GM21576 (cell line): Measurements from ENCODE around the gene SYCP3.
"Not testable (repeated sequence)": the region's sequence is repeated elsewhere in the genome, so short reads cannot be mapped to it uniquely, and the experiment has no call there.

ENCODE experiments used
- ATAC-seq: cut with Tn5 transposase; IDR thresholded peaks from one replicate; pipeline ENCODE4 v1.9.1; 2021; ENCODE audit warnings: mild to moderate bottlenecking, moderate library complexity; ENCODE audit not compliant: unreplicated experiment

Gene SYCP3

DNA sequence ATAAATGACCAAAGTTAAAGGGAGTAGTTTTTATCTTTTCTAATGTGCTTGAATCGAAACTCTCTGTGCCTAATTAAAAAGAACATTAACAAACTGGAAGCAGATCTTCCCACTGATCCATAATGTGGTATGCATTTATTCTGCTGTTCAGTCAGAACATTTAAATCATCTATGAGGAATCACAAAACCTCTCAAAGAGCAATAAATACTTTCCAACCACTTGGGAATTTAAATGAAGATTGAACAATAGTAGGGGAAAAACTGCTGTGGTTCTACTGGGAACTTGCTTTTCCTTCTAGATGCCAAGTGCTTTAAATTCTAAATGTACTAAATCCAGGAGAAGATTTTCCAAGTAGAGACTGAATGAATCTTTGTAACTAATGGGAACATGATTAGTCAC, 54.2 kb downstream of the SYCP3 start:
- ATAC-seq: no peak

DNA sequence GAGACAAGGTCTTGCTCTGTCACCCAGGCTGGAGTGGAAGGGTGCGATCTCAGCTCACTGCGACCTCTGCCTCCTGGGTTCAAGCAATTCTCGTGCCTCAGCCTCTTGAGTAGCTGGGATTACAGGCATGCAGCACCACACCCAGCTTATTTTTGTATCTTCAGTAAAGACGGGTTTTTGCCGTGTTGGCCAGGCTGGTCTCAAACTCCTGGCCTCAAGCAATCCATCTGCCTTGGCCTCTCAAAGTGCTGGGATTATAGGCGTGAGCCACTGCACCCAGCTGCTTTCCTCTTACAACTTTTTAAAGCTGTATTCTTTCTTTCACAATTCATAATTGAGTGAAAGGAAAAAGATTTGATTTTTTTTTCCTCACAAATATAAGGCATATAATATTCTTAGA, 57.6 kb downstream of the SYCP3 start:
- not testable (repeated sequence) for ATAC-seq

DNA sequence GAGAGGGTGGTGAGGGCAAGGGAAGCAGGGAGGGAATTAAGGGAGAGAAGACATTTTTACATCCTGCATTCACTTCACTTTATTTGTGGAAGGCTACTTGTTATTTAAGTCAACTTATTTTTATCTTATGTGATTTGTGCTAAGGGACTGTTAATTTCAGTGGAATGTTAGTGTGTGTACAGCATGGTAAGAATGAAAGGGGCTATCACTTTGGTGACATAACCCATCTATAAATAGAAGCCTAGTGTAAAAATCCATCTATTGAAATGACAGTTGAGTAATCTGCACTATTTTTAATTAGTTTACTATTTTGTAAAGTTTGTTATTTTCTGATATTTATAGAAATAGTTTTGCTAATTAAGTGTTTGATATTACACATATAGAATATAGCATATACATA, 58.6 kb downstream of the SYCP3 start:
- no peak for ATAC-seq

DNA sequence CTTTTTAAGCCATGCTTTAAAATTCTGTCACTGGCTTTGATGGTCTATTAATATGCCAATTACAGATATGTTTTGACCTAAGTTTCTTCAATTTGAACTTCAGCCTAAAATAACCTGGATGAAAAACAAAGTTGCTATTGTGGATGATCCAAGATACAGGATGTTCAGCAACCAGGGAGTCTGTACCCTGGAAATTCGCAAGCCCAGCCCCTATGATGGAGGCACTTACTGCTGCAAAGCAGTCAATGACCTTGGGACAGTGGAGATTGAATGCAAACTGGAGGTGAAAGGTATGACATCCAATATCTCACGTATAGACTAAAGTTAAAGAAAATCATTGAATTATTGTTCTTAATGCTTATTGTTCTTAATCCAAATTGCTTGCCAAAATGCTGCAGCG, 59.0 kb downstream of the SYCP3 start:
- ATAC-seq: no peak
